Natural killer cell (primary cell): Measurements from ENCODE around the gene INPP5B. TPM values are rescaled to one million over a fixed set of nuclear protein-coding genes. Genes with fewer than 3 reads are reported as not detected.

ENCODE experiments used
- ATAC-seq, 3 donors: fragments of 150-1000 bp in 2 of 3; fragments of 200-7000 bp in 1 of 3; cut with Tn5 transposase; 1 replicate in 1 of 3; 2 replicates in 2 of 3; pipeline ENCODE4 v1.10.0; 2021; ENCODE audit warnings: mild to moderate bottlenecking in 2 of 3, moderate library complexity in 2 of 3
- DNase-seq, 2 donors: peaks; one replicate each; pipeline versions ENCODE4 v3.0.0 to v3.0.0-alpha.2; 2013 to 2021; ENCODE audit warnings: mixed read lengths in 1 of 2
- H3K27ac ChIP-seq: one replicate; pipeline ENCODE4 v1.5.1; 2013; ENCODE audit warnings: mild to moderate bottlenecking, low read length
- H3K27me3 ChIP-seq: one replicate; pipeline ENCODE4 v1.6.1; 2013; ENCODE audit warnings: low read length; ENCODE audit not compliant: control insufficient read depth, insufficient read depth
- H3K36me3 ChIP-seq: one replicate; pipeline ENCODE4 v1.6.1; 2013; ENCODE audit warnings: low read length; ENCODE audit not compliant: control insufficient read depth, insufficient read depth
- H3K4me1 ChIP-seq: one replicate; pipeline ENCODE4 v1.6.1; 2013; ENCODE audit warnings: low read length; ENCODE audit not compliant: control insufficient read depth, insufficient read depth
- H3K4me3 ChIP-seq: one replicate; pipeline ENCODE4 v1.5.1; 2013; ENCODE audit warnings: low read length
- H3K9me3 ChIP-seq: one replicate; pipeline ENCODE4 v1.6.1; 2013; ENCODE audit warnings: low read length; ENCODE audit not compliant: control insufficient read depth, insufficient read depth
- H3K27ac Mint-ChIP-seq, 2 donors: one replicate each; pipeline ENCODE4 v1.8.0; 2022; ENCODE audit warnings: mild to moderate bottlenecking in 2 of 2, mixed read lengths in 2 of 2, moderate library complexity in 1 of 2
- H3K27me3 Mint-ChIP-seq, 2 donors: one replicate each; pipeline ENCODE4 v1.8.0; 2022; ENCODE audit warnings: low read depth in 2 of 2, mixed read lengths in 2 of 2
- H3K36me3 Mint-ChIP-seq: one replicate; pipeline ENCODE4 v1.8.0; 2022; ENCODE audit warnings: mixed read lengths
- H3K4me1 Mint-ChIP-seq, 2 donors: one replicate each; pipeline ENCODE4 v1.8.0; 2022; ENCODE audit warnings: mixed read lengths in 2 of 2
- H3K4me3 Mint-ChIP-seq: one replicate; pipeline ENCODE4 v1.8.0; 2022; ENCODE audit warnings: mild to moderate bottlenecking, moderate library complexity, mixed read lengths
- H3K9me3 Mint-ChIP-seq, 2 donors: one replicate each; pipeline ENCODE4 v1.8.0; 2022; ENCODE audit warnings: mixed read lengths in 2 of 2
- WGBS: methylation state at CpG from one replicate; pipeline ENCODE4 v1.1.7; 2013; ENCODE audit warnings: missing lambda C conversion rate; ENCODE audit not compliant: insufficient coverage; 5-methylcytosine and 5-hydroxymethylcytosine counted together
- intact Hi-C: fragments of 100-400 bp; cut with micrococcal nuclease; formaldehyde crosslinking; loops from one replicate; pipeline ENCODE4 v1.14.2; 2022
- total RNA-seq, 4 donors: library from RNA; stranded (reverse); fragments of 120-200 nt in 1 of 4; gene quantifications; one replicate each; pipeline versions ENCODE4 v1.2.3 to v1.2.4, GENCODE V29; 2013 to 2022
- TF ChIP-seq, protein P1 (sequence below): fragments of 200-600 bp; IDR thresholded peaks from one replicate; pipeline ENCODE4 v1.8.0; 2022; ENCODE audit warnings: antibody characterized with exemption

Gene INPP5B
- total RNA-seq, 3 donors from 2014 or later (not counting 1 experiment from before 2014, with no cell fraction given), result 34.0 to 66.2 (median 54.7) TPM

DNA sequence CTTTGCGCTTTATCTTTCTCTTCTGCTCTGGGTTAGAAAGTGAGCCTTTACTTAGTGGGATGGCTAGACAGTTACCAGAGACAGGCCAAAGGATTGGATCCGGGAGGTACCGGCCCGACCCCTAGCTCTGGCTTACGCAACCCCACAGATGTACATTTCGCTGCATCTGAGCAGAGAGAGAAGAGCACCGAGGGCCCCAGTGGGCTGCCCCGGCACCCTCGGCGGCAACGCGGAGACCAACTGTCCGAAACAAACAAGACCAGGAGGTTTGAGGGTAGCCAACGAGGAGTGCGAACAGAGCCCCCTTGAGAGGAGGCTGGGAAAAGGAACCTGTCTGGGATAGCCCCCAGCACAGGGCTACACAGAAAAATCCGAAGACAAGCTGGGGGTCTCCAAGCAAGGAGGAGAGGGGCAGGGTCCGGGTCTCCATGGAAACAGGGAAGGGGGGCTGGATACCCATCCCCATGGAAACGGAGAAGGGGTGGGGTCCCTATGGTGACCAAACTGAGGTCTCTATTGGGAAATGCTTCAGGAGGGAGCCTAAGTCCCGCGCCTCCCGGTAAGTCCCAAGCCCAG is 87.8 kb downstream of the INPP5B start:
- 2% methylated on average over 21 of the region's 21 CpGs for WGBS
- Histone ChIP-seq H3K4me3 (peak overlapping the region; percentile 99), H3K4me1 (peaks cover 18% of the 10 kb centered on the region), H3K36me3 (peaks cover 18% of the 10 kb centered on the region), H3K27ac (peak overlapping the region; percentile 92), H3K9me3 (no peaks in the 10 kb centered on the region), H3K27me3 (no peaks in the 10 kb centered on the region)
- intact Hi-C loops, result loop anchor here (1.0 kb wide), 1 partner anchor 48 kb away; no protein-coding TSS in a partner anchor
- ATAC-seq (no peak), DNase-seq (peak in 1 of 2 donors; percentile 26)
- TF ChIP-seq, protein P1, sequence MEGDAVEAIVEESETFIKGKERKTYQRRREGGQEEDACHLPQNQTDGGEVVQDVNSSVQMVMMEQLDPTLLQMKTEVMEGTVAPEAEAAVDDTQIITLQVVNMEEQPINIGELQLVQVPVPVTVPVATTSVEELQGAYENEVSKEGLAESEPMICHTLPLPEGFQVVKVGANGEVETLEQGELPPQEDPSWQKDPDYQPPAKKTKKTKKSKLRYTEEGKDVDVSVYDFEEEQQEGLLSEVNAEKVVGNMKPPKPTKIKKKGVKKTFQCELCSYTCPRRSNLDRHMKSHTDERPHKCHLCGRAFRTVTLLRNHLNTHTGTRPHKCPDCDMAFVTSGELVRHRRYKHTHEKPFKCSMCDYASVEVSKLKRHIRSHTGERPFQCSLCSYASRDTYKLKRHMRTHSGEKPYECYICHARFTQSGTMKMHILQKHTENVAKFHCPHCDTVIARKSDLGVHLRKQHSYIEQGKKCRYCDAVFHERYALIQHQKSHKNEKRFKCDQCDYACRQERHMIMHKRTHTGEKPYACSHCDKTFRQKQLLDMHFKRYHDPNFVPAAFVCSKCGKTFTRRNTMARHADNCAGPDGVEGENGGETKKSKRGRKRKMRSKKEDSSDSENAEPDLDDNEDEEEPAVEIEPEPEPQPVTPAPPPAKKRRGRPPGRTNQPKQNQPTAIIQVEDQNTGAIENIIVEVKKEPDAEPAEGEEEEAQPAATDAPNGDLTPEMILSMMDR, result no peak
- no peaks in the 10 kb centered on the region for H3K27me3 Mint-ChIP-seq
- H3K4me3 Mint-ChIP-seq, result peak overlapping the region; percentile 99
- H3K4me1 Mint-ChIP-seq, result peaks cover 40% of the 10 kb centered on the region in 2 donors
- peak overlapping the region; percentile 88 to 92 for H3K27ac Mint-ChIP-seq
- no peaks in the 10 kb centered on the region for H3K9me3 Mint-ChIP-seq
- peaks cover 7% of the 10 kb centered on the region for H3K36me3 Mint-ChIP-seq

GRCh38 chr1:37854406-37854805 is 92.4 kb downstream of the INPP5B start:
- Mint-ChIP-seq H3K27me3 (no peaks in the 10 kb centered on the region), H3K36me3 (peaks cover 6% of the 10 kb centered on the region), H3K9me3 (no peaks in the 10 kb centered on the region), H3K27ac (no peak overlapping the region), H3K4me3 (no peak overlapping the region), H3K4me1 (peaks cover 33 to 42% of the 10 kb centered on the region in 2 donors)
- H3K27me3 ChIP-seq, result no peaks in the 10 kb centered on the region
- no peak for DNase-seq
- no peak overlapping the region for H3K4me3 ChIP-seq
- TF ChIP-seq, protein P1, result no peak
- 98% methylated on average over 5 of the region's 6 CpGs for WGBS
- peaks cover 13% of the 10 kb centered on the region for H3K4me1 ChIP-seq
- intact Hi-C loops, result no loop called here
- H3K36me3 ChIP-seq, result peaks cover 12% of the 10 kb centered on the region
- H3K9me3 ChIP-seq, result no peaks in the 10 kb centered on the region
- no peak for ATAC-seq
- H3K27ac ChIP-seq, result no peak overlapping the region

DNA sequence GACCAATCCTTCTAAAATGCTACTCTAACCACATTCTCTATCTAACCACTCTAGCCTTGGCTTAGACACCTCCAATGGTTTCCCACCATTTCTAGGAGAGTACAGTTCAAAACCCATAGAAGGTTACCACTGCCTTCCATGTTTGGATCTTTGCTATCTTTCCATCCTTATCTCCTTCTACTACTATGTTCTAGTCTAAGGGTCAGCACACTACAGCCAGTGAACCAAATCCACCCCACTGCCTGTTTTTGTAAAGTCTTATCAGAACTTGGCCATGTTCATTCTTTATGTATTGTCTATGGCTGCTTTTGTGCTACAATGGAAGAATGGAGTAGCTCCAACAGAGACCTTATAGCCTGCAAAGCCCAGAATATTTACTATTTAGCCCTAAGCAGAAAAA is 93.7 kb downstream of the INPP5B start:
- Histone ChIP-seq H3K27ac (no peak overlapping the region), H3K36me3 (peaks cover 12% of the 10 kb centered on the region), H3K4me1 (peaks cover 6% of the 10 kb centered on the region), H3K27me3 (no peaks in the 10 kb centered on the region), H3K9me3 (no peaks in the 10 kb centered on the region), H3K4me3 (no peak overlapping the region)
- TF ChIP-seq, protein P1, result no peak
- DNase-seq (no peak), ATAC-seq (no peak)
- Mint-ChIP-seq H3K9me3 (no peaks in the 10 kb centered on the region), H3K4me3 (no peak overlapping the region), H3K36me3 (peaks cover 6% of the 10 kb centered on the region), H3K27me3 (no peaks in the 10 kb centered on the region), H3K4me1 (peaks cover 22 to 33% of the 10 kb centered on the region in 2 donors), H3K27ac (peak overlapping the region in 1 of 2 donors; percentile 1)
- intact Hi-C loops, result no loop called here

DNA sequence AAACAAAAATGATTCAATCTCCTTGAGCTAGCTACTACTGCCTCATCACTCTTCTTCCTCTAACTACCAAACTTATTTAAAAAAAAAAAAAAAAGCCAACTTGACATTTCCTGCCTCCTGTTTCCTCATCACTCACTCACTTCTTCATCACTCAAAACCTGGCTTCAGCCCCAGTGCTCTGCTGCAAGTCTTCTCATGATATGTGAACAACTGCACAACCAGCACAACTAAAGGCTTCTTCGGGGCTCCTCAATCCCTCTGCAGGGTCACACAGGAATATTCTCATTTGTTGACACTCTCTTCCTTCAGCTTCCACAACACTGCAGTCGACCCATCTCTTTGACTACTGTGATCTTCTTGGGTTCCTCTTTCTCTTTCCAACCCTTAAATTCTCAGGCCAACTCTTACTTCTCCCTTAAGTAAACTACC is 95.1 kb downstream of the INPP5B start:
- peaks cover 5% of the 10 kb centered on the region for H3K36me3 ChIP-seq
- no peaks in the 10 kb centered on the region for H3K9me3 Mint-ChIP-seq
- no peaks in the 10 kb centered on the region for H3K9me3 ChIP-seq
- H3K36me3 Mint-ChIP-seq, result no peaks in the 10 kb centered on the region
- H3K4me3 Mint-ChIP-seq, result no peak overlapping the region
- no peaks in the 10 kb centered on the region for H3K27me3 ChIP-seq
- H3K27me3 Mint-ChIP-seq, result no peaks in the 10 kb centered on the region
- peak overlapping the region; percentile 38 for H3K27ac ChIP-seq
- H3K27ac Mint-ChIP-seq, result no peak overlapping the region
- ATAC-seq, result peak in 2 of 3 donors; percentile 34 to 50
- peaks cover 10% of the 10 kb centered on the region for H3K4me1 ChIP-seq
- H3K4me3 ChIP-seq, result no peak overlapping the region
- 30% methylated on average over 2 of the region's 2 CpGs for WGBS
- TF ChIP-seq, protein P1, result no peak
- peaks cover 19 to 29% of the 10 kb centered on the region in 2 donors for H3K4me1 Mint-ChIP-seq
- intact Hi-C loops, result no loop called here
- DNase-seq, result peak in 1 of 2 donors; percentile 19
